ENCODE results near the gene FBLL1.
"Not testable (repeated sequence)": the region's sequence is repeated elsewhere in the genome, so short reads cannot be mapped to it uniquely, and the experiment has no call there.

Gene FBLL1

DNA sequence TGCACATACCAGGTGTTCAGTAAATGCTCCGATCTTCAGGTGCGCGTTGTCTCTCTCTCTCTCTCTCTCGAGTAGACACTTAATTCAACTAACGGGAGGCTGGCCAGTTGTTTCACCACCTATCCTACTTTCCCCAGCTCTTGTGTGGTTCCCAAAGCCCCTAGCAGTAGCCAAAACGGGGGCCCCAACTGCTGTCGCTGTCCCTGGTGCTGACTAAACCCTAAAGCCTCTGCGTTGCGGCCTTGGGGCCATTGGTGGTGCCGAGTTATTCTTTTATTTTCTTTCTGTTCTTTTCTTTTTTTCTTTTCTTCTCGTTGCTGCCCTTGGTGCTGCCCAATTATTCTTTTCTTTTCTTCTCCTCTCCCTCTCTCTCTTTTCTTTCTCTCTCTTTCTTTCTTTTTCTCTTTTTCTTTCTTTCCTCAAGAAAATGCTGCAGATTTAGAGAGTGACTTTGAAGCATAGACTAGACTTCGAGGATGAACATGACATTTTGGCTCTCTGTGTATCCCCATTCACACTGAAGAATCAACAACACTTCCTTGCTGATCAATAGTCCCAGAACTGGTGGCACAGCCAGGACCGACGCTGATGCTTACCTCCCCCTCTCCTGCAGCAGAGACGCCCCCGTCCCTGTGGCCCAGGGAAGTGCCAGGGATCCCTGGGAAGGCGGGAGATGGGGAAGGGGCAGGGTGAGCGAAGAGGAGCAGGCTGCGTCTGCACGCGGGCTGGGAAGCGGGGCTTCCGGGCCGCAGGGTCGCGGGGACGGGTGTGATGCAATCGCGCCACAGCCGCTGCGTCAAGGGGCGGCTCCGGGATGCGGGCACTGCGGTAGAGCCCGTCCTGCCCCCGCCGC lies at the start of gene FBLL1:
FBLL1 (plus strand) TSS at position 785 of the 853 bp plus-strand sequence. CDS start 200 bp downstream, outside the sequence.
- no peak for FAIRE-seq
- DNase-seq (ENCODE audit: insufficient read length, low spot score) = no peak

DNA sequence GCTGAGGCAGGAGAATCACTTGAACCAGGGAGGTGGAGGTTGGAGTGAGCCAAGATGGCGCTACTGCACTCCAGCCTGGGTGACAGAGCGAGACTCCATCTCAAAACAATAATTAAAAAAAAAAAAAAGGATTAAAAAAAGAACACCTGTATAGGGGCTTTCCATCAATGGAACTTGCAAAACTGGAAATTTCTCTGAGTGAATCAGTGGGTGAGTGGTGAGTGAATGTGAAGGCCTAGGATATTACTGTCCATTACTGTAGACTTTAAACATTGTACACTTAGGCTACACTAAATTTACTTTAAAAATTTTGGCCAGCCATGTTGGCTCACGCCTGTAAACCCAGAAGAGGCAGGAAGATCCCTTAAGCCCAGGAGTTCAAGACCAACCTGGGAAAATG lies 48.5 kb upstream of the FBLL1 start:
- DNase-seq (ENCODE audit: insufficient read length, low spot score) = no peak
- no peak for FAIRE-seq

DNA sequence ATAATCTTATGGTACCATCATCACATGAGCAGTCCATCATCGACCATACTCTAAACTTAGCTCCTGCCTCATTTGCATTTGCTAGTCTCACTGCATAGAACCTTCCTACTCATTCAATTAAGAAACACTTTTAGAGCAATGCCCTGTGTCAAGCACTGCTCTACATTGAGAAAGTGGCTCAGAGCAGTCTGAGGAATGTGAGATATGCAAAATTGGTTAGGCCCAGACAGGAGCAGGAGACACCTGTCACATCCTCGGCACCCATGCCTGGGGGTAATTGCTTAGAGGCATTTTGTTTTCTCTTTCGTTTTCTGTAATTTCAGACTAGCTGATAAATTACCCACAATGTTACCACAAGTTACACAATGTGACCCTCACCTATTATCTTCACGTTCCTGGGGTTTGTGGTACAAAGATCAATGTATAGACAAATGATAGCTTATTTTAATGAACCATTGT lies 47.7 kb upstream of the FBLL1 start:
- FAIRE-seq = no peak
- no peak for DNase-seq (ENCODE audit: insufficient read length, low spot score)

DNA sequence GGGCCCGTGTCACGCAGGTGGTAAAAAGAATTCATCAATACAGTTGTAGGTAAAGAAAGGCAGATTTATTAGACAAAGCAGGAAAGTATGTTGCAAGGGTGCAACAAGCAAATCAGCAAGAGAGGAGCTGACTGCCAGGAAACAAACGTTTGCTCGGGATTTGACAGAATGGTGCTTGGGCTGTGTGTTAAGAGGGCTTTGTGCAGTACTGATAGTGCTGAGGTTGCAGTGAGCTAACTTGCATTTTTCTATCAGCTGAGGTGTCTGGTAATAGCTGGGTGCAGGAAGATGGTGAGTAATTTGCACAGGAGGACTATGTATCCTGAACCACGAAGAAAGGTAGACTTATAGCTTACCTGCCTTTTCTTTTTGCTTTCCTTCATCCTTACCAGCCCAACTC lies 46.7 kb upstream of the FBLL1 start:
- DNase-seq (ENCODE audit: insufficient read length, low spot score) (no peak), FAIRE-seq (no peak)

DNA sequence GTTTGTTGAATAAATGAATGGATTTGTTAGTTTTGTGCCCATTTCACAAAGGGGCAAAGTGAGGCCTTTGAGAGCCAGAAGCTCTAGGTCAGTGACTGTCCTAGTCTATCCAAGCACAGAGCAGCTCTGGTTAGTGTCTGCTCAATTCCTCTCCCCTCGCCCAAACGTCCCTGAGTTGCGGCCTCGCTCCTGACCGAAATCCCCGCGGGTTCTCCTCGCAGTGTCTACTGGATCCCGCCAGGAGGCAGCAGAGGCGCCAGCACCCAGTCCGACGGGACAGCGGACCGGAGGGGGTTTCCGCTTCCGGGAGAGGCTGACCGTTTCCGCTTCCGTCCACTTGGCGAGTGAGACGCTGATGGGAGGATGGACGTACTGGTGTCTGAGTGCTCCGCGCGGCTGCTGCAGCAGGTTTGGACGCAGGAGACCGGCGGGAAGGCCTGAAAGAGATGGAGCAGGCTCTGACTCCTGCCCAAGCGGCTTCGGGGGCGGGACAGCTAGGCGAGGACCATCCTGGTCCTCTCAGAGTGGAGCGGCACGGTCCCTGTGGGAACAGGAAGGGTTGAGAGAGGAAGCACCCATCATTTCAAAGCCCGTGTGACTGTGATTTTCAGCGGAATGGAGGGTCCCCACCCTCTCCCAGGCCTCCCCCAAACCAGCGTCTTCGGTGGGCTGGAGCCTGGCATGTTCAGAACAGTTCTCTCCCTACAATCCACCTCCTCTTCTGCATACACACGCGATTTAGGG lies 42.8 kb upstream of the FBLL1 start, which contains the start of gene RARS1:
RARS1 (plus strand) TSS at position 336 of the 744 bp plus-strand sequence; CDS start at position 364, 28 bp downstream.
- FAIRE-seq = peak; percentile 90
- peak; percentile 95 for DNase-seq (ENCODE audit: insufficient read length, low spot score)

DNA sequence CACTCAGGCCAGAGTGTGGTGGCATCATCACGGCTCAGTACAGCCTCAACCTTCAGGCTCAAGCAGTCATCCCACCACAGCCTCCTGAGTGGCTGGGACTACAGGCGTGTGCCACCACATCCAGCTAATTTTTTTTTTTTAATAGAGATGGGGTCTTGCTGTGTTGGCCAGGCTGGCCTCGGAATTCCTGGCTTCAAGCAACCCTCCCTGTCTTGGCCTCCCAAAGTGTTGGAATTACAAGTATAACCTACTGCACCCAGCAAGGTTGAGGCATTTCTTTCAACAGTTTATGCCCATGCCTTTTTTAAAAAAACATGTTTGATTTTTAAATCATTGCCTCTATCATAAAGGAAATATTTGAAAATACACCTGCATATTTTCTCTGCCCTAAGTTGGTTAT lies 40.0 kb upstream of the FBLL1 start:
- FAIRE-seq = no peak
- no peak for DNase-seq (ENCODE audit: insufficient read length, low spot score)

DNA sequence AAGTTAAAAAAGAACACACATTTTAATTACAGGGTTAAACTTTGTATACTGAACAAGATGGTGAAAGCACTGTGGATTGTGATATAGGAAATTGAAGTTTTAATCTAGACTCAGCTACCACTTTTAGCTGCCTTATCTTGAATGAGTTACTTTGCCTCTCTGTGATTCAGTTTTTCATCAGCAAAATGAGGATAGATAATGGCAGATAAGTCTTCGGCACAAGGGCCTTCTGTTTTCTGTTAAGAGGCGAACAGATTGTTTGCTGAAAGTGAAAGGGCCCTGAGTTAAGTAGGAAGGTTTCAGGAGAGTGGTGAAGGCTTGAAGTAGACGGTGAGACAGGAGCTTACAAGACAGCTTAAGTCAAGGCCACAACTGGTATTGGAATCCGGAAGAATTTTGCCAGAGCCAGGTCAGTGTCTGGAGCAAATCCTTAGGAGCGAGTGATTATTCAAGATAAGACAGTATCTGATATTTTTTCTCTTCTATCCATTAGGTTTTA lies 35.0 kb upstream of the FBLL1 start:
- FAIRE-seq = no peak
- DNase-seq (ENCODE audit: insufficient read length, low spot score) = no peak

DNA sequence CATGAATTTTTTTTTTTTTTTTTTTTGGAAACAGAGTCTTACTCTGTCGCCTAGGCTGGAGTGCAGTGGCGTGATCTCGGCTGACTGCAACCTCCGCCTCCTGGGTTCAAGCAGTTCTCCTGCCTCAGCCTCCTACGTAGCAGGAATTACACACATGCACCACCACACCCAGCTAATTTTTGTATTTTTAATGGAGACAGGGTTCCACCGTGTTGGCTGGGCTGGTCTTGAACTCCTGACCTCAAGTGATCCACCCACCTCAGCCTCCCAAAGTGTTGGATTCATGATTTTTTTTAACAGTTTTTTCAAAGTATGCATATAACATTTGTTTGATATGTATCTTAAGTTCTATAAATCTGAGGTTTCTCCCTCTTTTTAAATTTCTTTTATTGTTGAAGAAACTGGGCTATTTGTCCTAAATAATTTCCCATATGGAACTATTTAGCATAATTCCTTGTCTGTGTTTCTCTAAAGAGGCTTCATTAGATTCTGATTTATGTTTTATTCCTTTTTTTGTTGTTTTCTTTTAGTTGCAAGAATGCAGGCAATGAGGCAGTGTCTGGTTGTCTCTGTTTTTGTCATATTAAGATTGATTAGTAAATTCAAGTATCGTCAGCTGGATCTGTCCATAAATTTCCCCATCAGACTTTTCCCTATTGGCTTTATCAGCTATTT lies 26.4 kb upstream of the FBLL1 start:
- DNase-seq (ENCODE audit: insufficient read length, low spot score) = no peak
- no peak for FAIRE-seq

DNA sequence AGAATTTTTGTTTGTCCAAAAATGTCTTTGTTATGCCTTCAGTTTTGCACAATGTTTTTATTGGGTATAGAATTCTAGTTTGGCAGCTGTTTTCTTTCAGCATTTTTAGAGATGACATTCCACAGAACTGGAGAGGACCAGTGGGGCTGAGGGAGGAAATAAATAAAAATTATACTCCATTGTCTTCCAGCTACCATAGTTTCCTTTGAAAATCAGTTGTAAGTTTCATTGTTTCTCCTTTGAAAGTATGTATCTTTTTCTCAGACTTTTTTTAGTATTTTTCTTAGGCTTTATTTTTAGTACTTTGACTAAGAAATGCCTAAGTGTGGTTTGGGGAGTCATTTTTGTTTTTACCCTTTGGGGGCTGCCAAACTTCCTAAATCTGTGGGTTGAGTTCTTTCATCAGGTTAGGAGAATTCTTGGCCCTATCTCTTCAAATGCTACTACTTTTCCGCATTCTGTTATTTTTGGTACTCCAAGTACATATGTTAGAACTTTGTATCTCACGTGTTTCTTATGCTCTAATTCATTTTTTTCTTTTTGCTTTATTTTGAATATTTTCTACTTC lies 15.2 kb upstream of the FBLL1 start:
- DNase-seq (ENCODE audit: insufficient read length, low spot score) (no peak), FAIRE-seq (no peak)

DNA sequence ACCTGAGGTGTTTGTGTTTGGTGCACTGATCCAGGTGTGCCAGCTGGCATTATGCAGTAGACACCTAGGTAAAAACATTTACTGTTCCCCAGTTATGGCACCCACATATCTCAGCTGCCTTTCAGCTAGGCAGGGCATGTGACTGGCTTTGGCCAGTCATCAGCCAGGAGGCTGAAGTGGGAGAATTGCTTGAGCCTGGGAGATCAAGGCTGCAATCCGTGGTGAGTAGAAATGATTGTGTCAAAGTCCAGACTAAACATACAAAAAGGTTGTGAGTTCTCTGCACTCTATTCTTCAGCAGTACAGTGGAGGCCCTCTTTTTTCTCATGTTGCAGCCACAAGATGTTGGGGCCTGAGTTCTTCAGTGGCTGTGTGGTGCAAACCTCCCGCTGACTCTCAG lies 3.2 kb upstream of the FBLL1 start:
- no peak for DNase-seq (ENCODE audit: insufficient read length, low spot score)
- no peak for FAIRE-seq

DNA sequence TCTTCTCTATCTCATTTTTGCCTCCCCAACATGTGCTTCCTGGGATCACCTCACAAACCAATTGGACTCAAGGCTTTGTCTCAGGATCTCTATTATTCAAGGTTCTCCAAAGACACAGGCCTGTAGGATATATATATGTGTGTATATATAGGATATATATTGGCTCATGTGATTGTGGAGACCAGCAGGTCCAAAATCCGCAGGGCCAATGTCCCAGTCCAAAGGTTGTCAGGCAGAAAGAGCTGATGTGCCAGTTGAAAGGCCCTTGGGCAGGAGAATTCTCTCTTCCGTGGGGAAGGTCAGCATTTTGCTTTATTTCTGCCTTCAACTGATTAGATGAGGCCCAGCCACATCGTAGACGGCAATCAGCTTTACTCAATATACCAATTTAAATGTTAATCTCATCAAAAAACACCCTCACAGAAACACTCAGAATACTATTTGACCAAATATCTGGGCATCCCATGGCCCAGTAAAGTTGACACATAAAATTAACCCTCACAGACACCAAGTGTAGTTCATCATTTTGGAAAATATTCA lies 1.3 kb upstream of the FBLL1 start:
- DNase-seq (ENCODE audit: insufficient read length, low spot score) = no peak
- no peak for FAIRE-seq

DNA sequence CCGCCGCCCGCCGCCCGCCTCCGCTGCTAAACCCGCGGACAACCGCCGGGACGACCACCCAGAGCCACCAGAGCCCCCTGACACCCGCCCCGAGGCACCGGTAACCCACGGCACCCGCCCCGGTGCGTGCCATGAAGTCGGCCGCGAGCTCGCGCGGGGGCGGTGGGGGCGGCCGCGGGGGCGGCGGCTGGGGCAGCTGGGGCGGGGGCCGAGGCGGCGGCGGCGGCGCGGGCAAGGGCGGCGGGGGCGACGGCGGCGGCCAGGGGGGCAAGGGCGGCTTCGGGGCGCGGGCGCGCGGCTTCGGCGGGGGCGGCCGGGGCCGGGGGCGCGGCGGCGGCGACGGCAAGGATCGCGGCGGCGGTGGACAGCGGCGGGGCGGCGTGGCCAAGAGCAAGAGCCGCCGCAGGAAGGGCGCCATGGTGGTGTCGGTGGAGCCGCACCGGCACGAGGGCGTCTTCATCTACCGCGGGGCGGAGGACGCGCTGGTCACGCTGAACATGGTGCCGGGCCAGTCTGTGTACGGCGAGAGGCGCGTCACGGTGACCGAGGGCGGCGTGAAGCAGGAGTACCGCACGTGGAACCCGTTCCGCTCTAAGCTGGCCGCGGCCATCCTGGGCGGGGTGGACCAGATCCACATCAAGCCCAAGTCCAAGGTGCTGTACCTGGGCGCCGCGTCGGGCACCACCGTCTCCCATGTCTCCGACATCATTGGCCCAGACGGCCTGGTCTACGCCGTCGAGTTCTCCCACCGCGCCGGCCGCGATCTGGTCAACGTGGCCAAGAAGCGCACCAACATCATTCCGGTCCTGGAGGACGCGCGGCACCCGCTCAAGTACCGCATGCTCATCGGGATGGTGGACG lies 499 bp downstream of the FBLL1 start:
- DNase-seq (ENCODE audit: insufficient read length, low spot score) (no peak), FAIRE-seq (peak; percentile 38)

DNA sequence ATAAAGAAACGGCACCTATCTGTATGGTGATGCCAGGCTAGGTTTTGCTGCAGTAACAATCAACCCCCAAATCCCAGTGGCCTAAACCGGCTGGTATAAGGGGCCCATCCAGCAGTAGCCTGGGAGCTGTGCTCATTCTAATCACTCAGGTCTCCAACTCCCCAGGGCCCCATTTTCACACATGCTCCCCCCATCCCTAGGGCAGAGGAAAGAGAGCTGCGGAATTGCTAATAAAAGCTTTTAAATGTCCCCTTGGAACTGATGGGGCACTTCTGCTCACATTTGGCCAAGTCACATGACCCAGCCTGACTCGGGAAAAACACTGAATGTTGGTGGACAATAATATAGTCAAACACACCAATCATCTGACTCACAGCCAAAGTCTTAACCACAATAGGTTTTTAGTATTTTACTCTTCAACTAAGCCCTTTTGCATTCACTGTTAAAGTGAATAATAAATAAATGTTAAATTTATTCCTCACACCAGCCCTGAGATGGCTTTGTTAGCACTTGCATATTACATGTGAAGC lies 1.6 kb downstream of the FBLL1 start:
- DNase-seq (ENCODE audit: insufficient read length, low spot score) (no peak), FAIRE-seq (no peak)

DNA sequence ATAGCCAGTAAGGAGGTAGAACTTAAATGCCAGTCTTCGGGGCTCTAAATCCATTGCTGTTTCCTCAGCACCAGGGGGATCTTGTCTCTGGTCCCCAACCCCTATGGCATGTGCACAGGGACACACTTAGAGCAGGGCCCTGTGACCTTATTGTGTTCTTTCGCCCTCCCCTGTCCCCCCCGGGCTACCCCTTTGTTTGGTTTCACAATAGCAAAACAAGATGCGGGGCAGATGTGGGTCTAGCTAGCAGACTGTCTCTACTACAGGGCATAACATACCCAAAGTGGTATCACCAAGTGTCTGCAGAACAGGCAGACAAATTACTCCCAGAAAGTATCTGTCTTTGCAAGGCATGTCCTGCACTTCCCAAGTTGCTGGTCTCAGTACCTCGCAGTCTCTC lies 2.1 kb downstream of the FBLL1 start:
- DNase-seq (ENCODE audit: insufficient read length, low spot score) (no peak), FAIRE-seq (no peak)

DNA sequence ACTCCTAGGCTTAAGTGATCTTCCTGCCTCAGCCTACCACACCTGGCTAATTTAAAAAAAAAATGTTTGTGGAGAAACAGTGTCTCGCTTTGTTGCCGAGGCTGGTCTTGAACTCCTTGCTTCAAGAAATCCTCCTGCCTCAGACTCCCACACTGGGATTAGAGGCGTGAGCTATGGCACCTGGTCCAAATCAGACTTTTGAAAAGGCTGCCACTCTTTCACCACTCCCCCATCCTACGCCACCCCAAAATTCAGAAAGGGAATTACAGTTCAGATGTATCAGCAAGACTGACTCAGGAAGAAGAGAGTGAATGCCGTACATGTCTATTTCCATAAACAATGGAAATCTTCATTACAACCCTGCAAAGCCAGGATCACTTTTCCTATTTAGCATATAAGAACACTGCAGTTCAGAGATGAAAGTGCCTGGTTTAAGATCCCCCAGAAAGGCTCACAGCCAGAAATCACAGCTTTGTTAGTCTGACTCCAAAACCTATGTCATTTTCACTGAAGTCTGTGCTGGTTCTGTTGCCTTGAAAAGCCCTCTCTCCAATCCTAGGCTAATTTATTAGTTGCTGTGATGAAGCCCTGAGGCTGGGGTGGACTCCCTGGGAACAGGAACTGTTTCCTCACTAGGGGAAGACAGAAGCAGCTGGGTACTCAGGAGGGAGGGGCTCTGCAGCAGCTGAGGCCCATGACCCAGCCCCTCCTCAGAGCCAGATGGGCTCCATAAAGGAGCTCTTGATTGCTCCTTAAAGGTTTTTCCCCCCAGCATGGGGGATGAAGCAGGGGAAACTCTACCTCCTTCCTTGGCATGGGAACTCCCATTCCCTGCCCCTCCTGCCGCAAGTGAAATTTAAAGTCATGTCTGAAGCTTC lies 3.1 kb downstream of the FBLL1 start:
- no peak for DNase-seq (ENCODE audit: insufficient read length, low spot score)
- FAIRE-seq = peak; percentile 42

DNA sequence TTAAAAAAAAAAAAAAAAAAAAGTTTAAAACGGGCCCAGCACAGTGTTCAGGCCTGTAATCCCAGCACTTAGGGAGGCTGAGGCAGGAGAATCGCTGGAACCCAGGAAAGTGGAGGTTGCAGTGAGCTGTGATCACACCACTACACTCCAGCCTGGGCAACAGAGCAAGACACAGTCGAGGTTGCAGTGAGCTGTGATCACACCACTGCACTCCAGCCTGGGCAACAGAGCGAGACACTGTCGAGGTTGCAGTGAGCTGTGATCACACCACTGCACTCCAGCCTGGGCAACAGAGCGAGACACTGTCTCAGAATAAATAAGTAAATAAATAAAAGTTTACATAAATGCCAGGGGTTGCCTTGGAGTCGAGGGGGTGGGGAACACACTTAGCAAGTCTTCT lies 5.2 kb downstream of the FBLL1 start:
- not testable (repeated sequence) for DNase-seq (ENCODE audit: insufficient read length, low spot score); FAIRE-seq

DNA sequence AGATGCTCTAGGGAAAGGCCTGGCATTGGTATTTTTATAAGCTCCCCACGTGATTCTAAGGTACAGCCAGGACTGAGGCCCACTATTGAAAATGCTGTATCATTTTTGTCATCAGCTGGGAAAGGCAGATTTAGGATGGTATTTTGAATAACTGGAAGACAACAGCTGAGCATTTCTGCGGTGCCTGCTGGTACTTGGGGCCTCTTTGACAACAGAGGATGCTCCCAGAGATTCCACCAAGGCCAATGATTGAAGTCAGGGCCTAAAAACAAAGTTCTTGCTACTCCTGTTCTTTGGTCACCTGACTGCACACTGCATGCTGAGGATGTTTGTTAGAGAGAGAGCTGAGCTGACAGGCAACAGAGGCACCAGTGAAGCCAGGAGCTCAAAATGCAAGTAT lies 8.1 kb downstream of the FBLL1 start:
- DNase-seq (ENCODE audit: insufficient read length, low spot score) (no peak), FAIRE-seq (no peak)

DNA sequence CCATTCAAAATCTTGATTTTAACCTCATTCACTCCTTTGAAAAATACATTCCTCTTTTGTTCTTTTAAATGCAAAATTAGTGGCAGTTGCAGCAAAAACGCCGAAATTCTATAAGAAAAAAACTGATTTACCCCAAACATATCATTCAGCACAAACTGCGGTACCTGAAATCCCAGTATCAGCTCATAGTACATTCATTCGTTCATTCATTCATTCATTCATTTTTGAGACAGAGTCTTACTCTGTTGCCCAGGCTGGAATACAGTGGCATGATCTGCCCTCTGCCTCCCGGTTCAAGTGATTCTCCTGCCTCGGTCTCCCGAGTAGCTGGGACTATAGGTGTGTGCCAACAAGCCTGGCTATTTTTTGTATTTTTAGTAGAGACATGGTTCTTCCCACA lies 20.4 kb downstream of the FBLL1 start:
- FAIRE-seq (no peak), DNase-seq (ENCODE audit: insufficient read length, low spot score) (no peak)

Measured in HTR-8/SVneo (cell line).